ENCODE measurements around the gene ECE2. TPM values are rescaled to one million over a fixed set of nuclear protein-coding genes. Genes with fewer than 3 reads are reported as not detected.

Gene ECE2
- total RNA-seq, 6 donors from 2014 or later: not detected

DNA sequence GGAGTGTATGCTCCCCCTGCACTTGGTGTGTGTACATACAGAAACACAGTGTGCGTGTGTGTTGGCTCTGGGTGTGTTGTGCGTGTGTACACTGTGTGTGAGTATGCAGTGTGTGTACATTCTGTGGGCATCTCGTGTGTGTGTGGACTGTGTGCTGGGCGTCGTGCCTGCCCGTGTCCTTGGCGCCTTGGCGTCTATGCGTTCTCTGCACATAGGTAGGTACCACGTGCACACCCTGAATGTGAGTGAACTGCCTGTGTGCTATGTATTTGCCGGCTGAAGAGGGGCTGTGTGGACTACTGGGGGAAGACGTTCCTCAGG, 481 bp upstream of the ECE2 start:
- H3K4me3 ChIP-seq: no peak overlapping the region
- DNase-seq: no peak
- H3K4me1 ChIP-seq: peaks cover 0 to 8% (median 1%) of the 10 kb centered on the region in 4 donors
- H3K27ac ChIP-seq: no peak overlapping the region
- H3K36me3 ChIP-seq: no peaks in the 10 kb centered on the region
- 68% methylated on average over 12 of the region's 12 CpGs for WGBS, 2 donors
- no peaks in the 10 kb centered on the region for H3K9me3 ChIP-seq
- TF ChIP-seq POLR2AphosphoS5 (IDR thresholded peaks at IDR 0.05) (no peak), CTCF (IDR thresholded peaks at IDR 0.05) (no peak), POLR2A (IDR thresholded peaks at IDR 0.05) (no peak), EP300 (IDR thresholded peaks at IDR 0.05) (no peak)
- peaks cover 0 to 24% (median 11%) of the 10 kb centered on the region in 4 donors for H3K27me3 ChIP-seq
- ATAC-seq (ENCODE audit: low FRiP score in 2 of 2): no peak

- ATAC-seq (ENCODE audit: low FRiP score in 2 of 2): peak in 1 of 2 donors; percentile 23
- Histone ChIP-seq H3K9me3 (no peaks in the 10 kb centered on the region), H3K4me1 (peaks cover 0 to 8% (median 1%) of the 10 kb centered on the region in 4 donors), H3K27me3 (peaks cover 0 to 24% (median 11%) of the 10 kb centered on the region in 4 donors), H3K27ac (no peak overlapping the region), H3K4me3 (no peak overlapping the region), H3K36me3 (no peaks in the 10 kb centered on the region)
- 88 to 91% methylated on average over 6 of the region's 6 CpGs for WGBS, 2 donors
- no peak for TF ChIP-seq EP300 (IDR thresholded peaks at IDR 0.05)
- TF ChIP-seq POLR2A (IDR thresholded peaks at IDR 0.05): no peak
- no peak for TF ChIP-seq CTCF (IDR thresholded peaks at IDR 0.05)
- TF ChIP-seq POLR2AphosphoS5 (IDR thresholded peaks at IDR 0.05): no peak
- no peak for DNase-seq
Observed at GRCh38 chr3:184277366-184277765, 1.5 kb downstream of the ECE2 start.

DNA sequence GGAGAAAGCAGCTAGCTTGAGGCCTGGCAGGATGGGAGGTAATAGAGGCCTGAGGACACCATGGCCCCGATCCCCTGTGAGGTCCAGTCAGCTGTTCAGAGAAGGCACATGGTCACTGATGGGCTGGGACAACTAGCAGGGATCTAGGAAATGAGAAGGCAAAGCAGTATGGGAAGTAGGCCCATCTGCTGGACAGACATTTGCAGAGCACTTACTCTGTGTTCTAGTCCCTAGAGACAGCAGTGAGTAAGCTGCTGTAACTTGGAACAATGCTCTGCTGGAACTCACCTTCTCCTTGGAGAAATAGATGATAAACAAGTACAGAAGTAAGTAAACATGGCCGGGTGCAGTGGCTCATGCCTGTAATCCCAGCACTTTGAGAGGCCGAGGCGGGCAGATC, 7.1 kb downstream of the ECE2 start:
- H3K9me3 ChIP-seq: no peaks in the 10 kb centered on the region
- ATAC-seq (ENCODE audit: low FRiP score in 2 of 2) (no peak), DNase-seq (no peak)
- TF ChIP-seq POLR2AphosphoS5 (IDR thresholded peaks at IDR 0.05) (no peak), POLR2A (IDR thresholded peaks at IDR 0.05) (no peak), EP300 (IDR thresholded peaks at IDR 0.05) (no peak), CTCF (IDR thresholded peaks at IDR 0.05) (no peak)
- H3K27me3 ChIP-seq: no peaks in the 10 kb centered on the region
- no peaks in the 10 kb centered on the region for H3K4me1 ChIP-seq
- H3K36me3 ChIP-seq: no peaks in the 10 kb centered on the region
- WGBS, 2 donors: 82 to 95% methylated on average over 4 of the region's 4 CpGs
- no peak overlapping the region for H3K27ac ChIP-seq
- no peak overlapping the region for H3K4me3 ChIP-seq

GRCh38 chr3:184283681-184284080, 7.9 kb downstream of the ECE2 start:
- H3K4me1 ChIP-seq: no peaks in the 10 kb centered on the region
- no peak for ATAC-seq (ENCODE audit: low FRiP score in 2 of 2)
- TF ChIP-seq POLR2A (IDR thresholded peaks at IDR 0.05): no peak
- TF ChIP-seq POLR2AphosphoS5 (IDR thresholded peaks at IDR 0.05): no peak
- TF ChIP-seq EP300 (IDR thresholded peaks at IDR 0.05): no peak
- no peak for TF ChIP-seq CTCF (IDR thresholded peaks at IDR 0.05)
- no peaks in the 10 kb centered on the region for H3K9me3 ChIP-seq
- H3K27me3 ChIP-seq: no peaks in the 10 kb centered on the region
- no peak overlapping the region for H3K27ac ChIP-seq
- 90 to 91% methylated on average over 8 of the region's 8 CpGs for WGBS, 2 donors
- no peak for DNase-seq
- H3K4me3 ChIP-seq: no peak overlapping the region
- H3K36me3 ChIP-seq: no peaks in the 10 kb centered on the region

GRCh38 chr3:184284696-184285095, 8.9 kb downstream of the ECE2 start:
- no peak overlapping the region for H3K27ac ChIP-seq
- no peaks in the 10 kb centered on the region for H3K9me3 ChIP-seq
- 30 to 37% methylated on average over 4 of the region's 4 CpGs for WGBS, 2 donors
- no peaks in the 10 kb centered on the region for H3K4me1 ChIP-seq
- peak in 1 of 2 donors; percentile 37 for ATAC-seq (ENCODE audit: low FRiP score in 2 of 2)
- no peak overlapping the region for H3K4me3 ChIP-seq
- TF ChIP-seq CTCF (IDR thresholded peaks at IDR 0.05) (no peak), POLR2AphosphoS5 (IDR thresholded peaks at IDR 0.05) (no peak), POLR2A (IDR thresholded peaks at IDR 0.05) (no peak), EP300 (IDR thresholded peaks at IDR 0.05) (no peak)
- H3K36me3 ChIP-seq: no peaks in the 10 kb centered on the region
- no peaks in the 10 kb centered on the region for H3K27me3 ChIP-seq
- no peak for DNase-seq

Measured in upper lobe of left lung (tissue), 6 donors.